ENCODE measurements around the gene SLIT3. TPM values are rescaled to one million over a fixed set of nuclear protein-coding genes. Genes with fewer than 3 reads are reported as not detected.

Gene SLIT3
- total and polyA plus RNA-seq, 10 of the 15 experiments (the other 5 are each of a cell fraction or from before 2014, with no cell fraction given), result 0.05 TPM; not detected in 9

GRCh38 chr5:169333518-169333917, 32.6 kb upstream of the SLIT3 start:
- H3K9me3 ChIP-seq (replicated peaks; ENCODE audit: control insufficient read depth, insufficient read depth, low read length), result no peaks in the 10 kb centered on the region
- H3K4me3 ChIP-seq, result no peak overlapping the region
- H2AFZ ChIP-seq (ENCODE audit: control insufficient read depth, low read depth, low read length), result no peak overlapping the region
- no peak overlapping the region for H3K4me2 ChIP-seq (ENCODE audit: control insufficient read depth, insufficient read depth)
- intact Hi-C loops (cut with micrococcal nuclease; ENCODE audit: unreplicated experiment), result no loop called here
- no peaks in the 10 kb centered on the region for H4K20me1 ChIP-seq (ENCODE audit: control insufficient read depth, insufficient read depth)
- H3K9ac ChIP-seq (ENCODE audit: control insufficient read depth, insufficient read depth, low read length), result no peak overlapping the region
- ChIA-PET SMC1A (ENCODE audit: uncharacterized antibody, unreplicated experiment) (no interaction called here), CTCF (no interaction called here), RAD21 (ENCODE audit: unreplicated experiment) (no interaction called here), POLR2A (no interaction called here)
- BruUV-seq (replicated peaks), result no TSS peak
- H3K79me2 ChIP-seq (ENCODE audit: control insufficient read depth, insufficient read depth, low read length), result no peaks in the 10 kb centered on the region
- no peak for TF ChIP-seq GABPA (IDR thresholded peaks at IDR 0.05; ENCODE audit: low read depth)
- TF ChIP-seq ATF7 (IDR thresholded peaks at IDR 0.05; ENCODE audit: low read depth), result no peak
- no peaks in the 10 kb centered on the region for H3K4me1 ChIP-seq (ENCODE audit: control insufficient read depth, insufficient read depth, low read length)
- FAIRE-seq (no peak), ATAC-seq (no peak), DNase-seq (ENCODE audit: low read depth, low spot score) (no peak)
- no peak overlapping the region for H3K27ac ChIP-seq (ENCODE audit: control insufficient read depth, insufficient read depth)
- no peaks in the 10 kb centered on the region for H3K27me3 ChIP-seq (replicated peaks in 1 of 2; ENCODE audit: control insufficient read depth in 2 of 2, insufficient read depth in 2 of 2, low read length in 1 of 2)
- 42% methylated on average over 6 of the region's 6 CpGs for WGBS (ENCODE audit: insufficient coverage, insufficient replicate concordance, low lambda C conversion rate, missing lambda C conversion rate)
- in situ Hi-C loops (cut with MboI), result no loop called here
- no peaks in the 10 kb centered on the region for H3K36me3 ChIP-seq (ENCODE audit: control insufficient read depth in 2 of 2, insufficient read depth in 2 of 2, low read length in 1 of 2)

- no peak overlapping the region for H2AFZ ChIP-seq (ENCODE audit: control insufficient read depth, low read depth, low read length)
These were observed 30.4 kb upstream of the SLIT3 start for GRCh38 chr5:169331292-169331852.

More at GRCh38 chr5:169331292-169331852, 30.4 kb upstream of the SLIT3 start:
- 48% methylated on average over 4 of the region's 4 CpGs for WGBS (ENCODE audit: insufficient coverage, insufficient replicate concordance, low lambda C conversion rate, missing lambda C conversion rate)
- Histone ChIP-seq H3K27me3 (replicated peaks in 1 of 2; ENCODE audit: control insufficient read depth in 2 of 2, insufficient read depth in 2 of 2, low read length in 1 of 2) (no peaks in the 10 kb centered on the region), H3K36me3 (ENCODE audit: control insufficient read depth in 2 of 2, insufficient read depth in 2 of 2, low read length in 1 of 2) (no peaks in the 10 kb centered on the region), H3K4me2 (ENCODE audit: control insufficient read depth, insufficient read depth) (no peak overlapping the region), H3K9me3 (replicated peaks; ENCODE audit: control insufficient read depth, insufficient read depth, low read length) (no peaks in the 10 kb centered on the region), H3K79me2 (ENCODE audit: control insufficient read depth, insufficient read depth, low read length) (no peaks in the 10 kb centered on the region), H3K9ac (ENCODE audit: control insufficient read depth, insufficient read depth, low read length) (no peak overlapping the region), H4K20me1 (ENCODE audit: control insufficient read depth, insufficient read depth) (no peaks in the 10 kb centered on the region), H3K27ac (ENCODE audit: control insufficient read depth, insufficient read depth) (no peak overlapping the region), H3K4me1 (ENCODE audit: control insufficient read depth, insufficient read depth, low read length) (no peaks in the 10 kb centered on the region), H3K4me3 (no peak overlapping the region)
- ChIA-PET CTCF (no interaction called here), SMC1A (ENCODE audit: uncharacterized antibody, unreplicated experiment) (interaction anchor here (1.2 kb wide), 1 partner anchor 9 kb away, joined by 4 read pairs; no protein-coding TSS in a partner anchor), POLR2A (no interaction called here), RAD21 (ENCODE audit: unreplicated experiment) (no interaction called here)
- ATAC-seq, result no peak
- intact Hi-C loops (cut with micrococcal nuclease; ENCODE audit: unreplicated experiment) (no loop called here), in situ Hi-C loops (cut with MboI) (no loop called here)
- no peak for DNase-seq (ENCODE audit: low read depth, low spot score)
- no peak for TF ChIP-seq E4F1 (IDR thresholded peaks at IDR 0.05; ENCODE audit: borderline replicate concordance, partially characterized antibody)
- TF ChIP-seq IRF5 (IDR thresholded peaks at IDR 0.05; ENCODE audit: borderline replicate concordance), result no peak
- TF ChIP-seq HSF1 (IDR thresholded peaks at IDR 0.05; ENCODE audit: low read depth, low read length), result no peak
- TF ChIP-seq NR2F1 (conservative IDR thresholded peaks at IDR 0.05), result no peak
- no peak for TF ChIP-seq SIN3A (IDR thresholded peaks at IDR 0.05; ENCODE audit: low read depth, low read length)
- FAIRE-seq, result no peak
- BruUV-seq (replicated peaks), result no TSS peak
